NCI-H2196 (cell line): ENCODE data around the gene SRI.
"Not testable (repeated sequence)": the region's sequence is repeated elsewhere in the genome, so short reads cannot be mapped to it uniquely, and the experiment has no call there.

Experiments used
- DNase-seq: peaks from one replicate; lab custom pipeline; 2025; ENCODE audit not compliant: unreplicated experiment; lab: John Stamatoyannopoulos, UW

Gene SRI

DNA sequence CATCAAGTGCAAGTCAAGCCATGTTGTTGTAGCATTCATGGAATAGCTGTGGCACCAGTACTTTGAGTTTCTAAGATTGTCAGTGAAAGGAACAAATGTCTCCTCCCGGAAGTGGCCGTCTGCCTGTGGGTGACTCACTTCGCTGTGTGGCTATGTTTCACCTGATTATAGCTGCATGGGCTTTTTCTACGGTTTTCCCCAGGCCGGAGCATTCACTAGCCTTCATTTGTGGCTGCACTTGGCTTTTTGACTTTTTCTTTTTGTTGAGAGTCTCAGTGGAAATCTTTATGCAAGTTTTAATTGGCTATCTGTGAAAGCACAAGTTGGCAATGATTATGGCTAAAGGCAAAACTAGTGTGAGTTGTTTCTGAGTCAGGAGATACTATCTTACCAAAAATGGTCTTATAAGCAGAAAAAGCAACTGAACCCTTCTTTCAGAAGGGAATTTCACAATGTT is 35.0 kb downstream of the SRI start:
- no peak for DNase-seq

DNA sequence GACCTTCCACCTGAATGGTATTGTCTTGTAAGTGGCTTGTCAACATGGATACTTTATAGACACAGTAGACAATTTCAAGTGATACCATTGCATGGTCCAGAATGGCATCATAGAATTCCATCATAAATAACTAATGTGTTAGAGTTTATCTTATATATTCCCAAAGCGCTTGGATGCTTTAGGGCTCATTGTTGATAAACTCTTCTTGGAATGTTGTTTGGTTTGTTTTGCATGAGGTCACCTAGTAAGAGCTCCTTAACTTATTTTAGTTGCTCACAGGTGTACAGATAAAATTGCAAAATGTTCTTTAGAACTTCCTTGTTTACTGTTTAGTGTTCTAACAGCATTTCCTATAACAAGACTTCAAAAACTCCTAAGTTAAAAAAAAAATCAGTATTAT is 36.8 kb downstream of the SRI start:
- no peak for DNase-seq

DNA sequence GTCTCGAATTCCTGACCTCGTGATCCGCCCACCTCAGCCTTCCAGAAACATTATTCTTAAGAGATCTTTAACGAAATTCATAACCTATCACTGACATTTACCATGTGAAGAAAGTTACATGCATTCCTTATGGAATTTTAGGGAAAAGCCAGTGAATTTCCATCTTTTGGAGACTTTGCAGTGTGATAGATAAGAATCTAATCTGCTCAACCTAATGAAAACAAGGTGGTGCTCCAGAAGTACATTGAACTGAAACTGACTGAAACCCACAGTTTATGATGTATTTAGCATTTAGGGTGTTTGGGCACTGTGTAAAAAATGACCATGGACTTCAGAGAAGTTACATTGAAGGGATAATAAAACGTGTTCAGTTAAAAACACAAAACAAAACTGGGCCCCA is 43.6 kb downstream of the SRI start:
- DNase-seq: no peak

DNA sequence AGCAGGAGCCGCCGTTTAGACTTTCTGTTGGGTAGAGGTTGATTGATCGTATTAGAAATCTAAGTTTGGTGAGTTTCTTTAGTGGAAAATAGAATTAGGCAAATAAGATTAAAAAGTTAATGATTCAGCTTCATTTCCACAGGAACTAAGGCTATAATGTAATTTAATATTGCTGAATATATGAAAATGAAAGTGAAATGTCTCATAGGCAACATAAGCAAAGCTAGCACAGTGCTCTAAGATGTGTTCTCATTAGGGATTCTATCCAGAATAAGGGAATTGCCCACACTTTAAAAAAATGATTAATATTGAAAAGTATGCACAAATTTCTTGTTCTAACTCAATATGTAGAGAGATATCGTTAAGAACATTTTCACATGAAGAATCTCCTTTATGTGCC is 47.0 kb downstream of the SRI start:
- DNase-seq: no peak

DNA sequence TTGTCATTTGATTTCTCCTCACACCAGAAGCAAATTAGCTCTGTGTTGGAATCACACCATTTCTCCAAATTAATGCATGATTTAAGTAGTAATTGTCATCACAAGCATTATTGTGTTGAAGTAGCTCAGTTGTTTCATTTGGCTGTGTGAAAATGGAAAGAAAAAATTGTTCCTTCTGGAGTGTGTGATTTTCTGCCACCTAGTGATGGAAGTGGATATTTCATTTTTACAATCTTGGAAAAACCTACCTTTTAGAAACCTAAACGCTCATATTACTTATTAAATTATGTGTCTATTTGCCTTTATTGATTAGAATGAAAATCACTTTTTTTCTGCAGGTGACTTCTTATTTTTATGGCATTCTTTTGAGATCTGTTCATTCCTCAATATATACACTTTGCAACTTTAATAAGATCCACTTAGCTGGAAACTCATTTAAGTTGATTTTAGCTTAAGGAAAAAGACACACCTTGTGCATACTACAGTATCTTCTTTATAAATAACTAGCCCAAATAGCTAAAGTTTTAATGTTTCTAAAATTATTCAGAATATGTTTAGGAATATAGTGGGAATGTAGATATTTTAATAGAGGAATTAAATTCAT is 50.0 kb downstream of the SRI start:
- DNase-seq: peak; percentile 36

DNA sequence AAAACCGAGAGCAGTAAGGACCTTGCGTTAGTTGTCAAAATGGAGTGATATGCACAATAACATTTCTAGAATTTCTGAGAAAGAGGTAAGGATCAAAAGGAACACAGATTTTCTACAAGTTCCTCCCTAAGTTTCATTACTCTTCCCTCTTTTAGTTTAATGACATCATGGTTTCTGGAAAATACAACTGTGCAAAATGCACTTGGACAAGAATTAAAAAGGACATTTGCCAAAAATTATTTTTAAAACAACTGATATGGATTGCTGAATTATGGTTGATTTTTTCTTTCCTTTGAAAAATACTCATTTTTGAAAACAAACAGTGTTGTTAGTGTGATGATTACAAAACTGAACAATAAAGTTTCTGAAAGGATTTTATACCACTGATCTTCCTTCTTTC is 52.1 kb downstream of the SRI start:
- DNase-seq: no peak

DNA sequence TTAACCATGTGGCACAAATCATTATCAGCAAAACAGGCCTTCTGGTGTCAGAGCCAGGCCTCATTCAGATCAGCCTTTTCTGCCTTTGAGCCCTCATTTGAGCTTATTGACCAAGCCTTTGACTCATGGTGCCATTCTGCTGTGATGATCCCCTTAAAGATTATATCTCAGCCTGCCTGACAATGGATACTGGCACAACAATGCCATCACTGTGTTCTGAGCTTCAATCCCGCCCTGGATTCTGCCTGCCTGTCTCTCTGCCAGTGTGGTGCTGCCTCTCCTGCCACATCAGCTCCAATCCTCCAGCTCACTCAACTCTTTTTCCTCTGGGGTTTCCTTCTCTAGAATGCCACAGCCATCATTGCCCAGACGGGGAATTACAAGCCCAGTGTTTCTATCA is 52.6 kb downstream of the SRI start:
- no peak for DNase-seq

DNA sequence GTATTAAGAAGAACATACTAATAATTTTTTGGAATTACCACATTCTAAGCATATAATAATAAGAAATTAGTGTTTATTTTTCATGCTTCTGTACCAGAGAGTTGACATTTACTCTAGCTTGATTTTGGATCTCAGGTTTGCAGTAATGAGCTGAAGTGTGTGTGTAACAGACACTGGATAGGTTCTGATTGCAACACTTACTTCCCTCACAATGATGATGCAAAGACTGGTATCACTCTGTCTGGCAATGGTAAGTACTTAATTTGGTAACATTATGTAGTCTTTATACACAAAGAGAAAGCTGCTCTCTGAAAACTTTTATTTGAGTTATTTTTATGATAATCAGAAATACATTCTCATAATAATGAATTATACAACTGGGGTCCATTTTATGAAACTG is 54.1 kb downstream of the SRI start:
- DNase-seq: no peak

DNA sequence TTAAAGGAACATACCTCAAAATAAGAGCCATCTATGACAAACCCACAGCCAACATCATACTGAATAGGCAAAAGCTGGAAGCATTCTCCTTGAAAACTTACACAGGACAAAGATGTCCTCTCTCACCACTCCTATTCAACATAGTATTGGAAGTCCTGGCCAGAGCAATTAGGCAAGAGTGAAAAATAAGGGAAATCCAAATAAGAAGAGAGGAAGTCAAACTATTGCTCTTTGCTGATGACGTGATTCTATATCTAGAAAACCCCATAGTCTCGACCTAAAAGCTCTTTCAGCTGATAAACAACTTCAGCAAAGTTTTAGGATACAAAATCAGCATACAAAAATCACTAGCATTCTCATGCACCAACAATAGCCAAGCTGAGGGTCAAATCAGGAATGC is 60.1 kb downstream of the SRI start:
- not testable (repeated sequence) for DNase-seq

DNA sequence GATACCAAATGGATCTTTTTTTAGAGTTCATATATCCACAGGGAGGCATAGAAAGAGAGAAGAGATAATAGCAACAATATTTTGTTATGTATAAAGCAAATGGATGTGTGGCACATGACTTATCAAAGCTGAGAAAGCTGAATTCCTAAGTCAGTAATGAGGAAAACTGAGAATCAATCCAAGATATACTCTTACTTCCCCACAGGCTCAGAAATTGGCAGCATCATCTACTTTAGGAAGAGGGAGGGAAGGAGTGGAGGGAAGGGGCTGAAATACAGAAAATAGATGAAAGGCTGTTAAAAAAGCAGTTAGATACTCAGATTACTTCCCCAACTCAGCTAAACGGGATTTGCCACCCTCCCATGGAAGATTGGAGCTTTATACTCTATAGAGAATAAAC is 63.5 kb downstream of the SRI start:
- no peak for DNase-seq

DNA sequence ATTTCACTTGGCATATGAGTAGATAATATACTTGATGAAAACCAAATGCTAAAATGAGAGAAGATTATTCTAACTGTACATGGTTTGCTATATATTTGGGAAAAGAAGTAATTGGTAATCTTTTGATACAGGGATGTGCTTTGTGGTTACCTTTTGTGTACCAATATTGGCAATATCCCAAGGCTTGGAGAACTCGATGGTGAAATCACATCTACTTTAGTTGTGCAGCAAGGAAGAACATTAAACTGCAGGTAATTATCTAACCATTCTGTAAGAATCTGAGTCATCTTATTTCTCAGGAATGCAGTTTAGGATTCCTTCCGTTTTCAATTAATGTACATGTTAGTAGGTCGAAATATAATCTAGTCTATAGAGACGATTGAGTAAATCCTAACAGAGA is 64.1 kb downstream of the SRI start:
- DNase-seq: no peak
